PC-3 (cell line): ENCODE measurements around the gene REXO4.

Experiments
- EZH2 ChIP-seq: fragments of 300-600 bp; sonication (generic); IDR thresholded peaks from one replicate; pipeline ENCODE4 v1.6.1; 2017; ENCODE audit warnings: antibody characterized with exemption, mild to moderate bottlenecking, low read length; ENCODE audit not compliant: unreplicated experiment
- EZH2phosphoT487 ChIP-seq: fragments of 300-600 bp; sonication (generic); IDR thresholded peaks from 2 replicates; pipeline ENCODE4 v1.6.1; 2018; ENCODE audit warnings: mild to moderate bottlenecking, antibody characterized with exemption, low read length, borderline replicate concordance
- TF ChIP-seq, protein P1 (sequence below): fragments of 300-600 bp; sonication (generic); conservative IDR thresholded peaks from 2 replicates; pipeline ENCODE4 v1.5.1; 2017; ENCODE audit warnings: antibody characterized with exemption, low read depth, mild to moderate bottlenecking, low read length

DNA sequence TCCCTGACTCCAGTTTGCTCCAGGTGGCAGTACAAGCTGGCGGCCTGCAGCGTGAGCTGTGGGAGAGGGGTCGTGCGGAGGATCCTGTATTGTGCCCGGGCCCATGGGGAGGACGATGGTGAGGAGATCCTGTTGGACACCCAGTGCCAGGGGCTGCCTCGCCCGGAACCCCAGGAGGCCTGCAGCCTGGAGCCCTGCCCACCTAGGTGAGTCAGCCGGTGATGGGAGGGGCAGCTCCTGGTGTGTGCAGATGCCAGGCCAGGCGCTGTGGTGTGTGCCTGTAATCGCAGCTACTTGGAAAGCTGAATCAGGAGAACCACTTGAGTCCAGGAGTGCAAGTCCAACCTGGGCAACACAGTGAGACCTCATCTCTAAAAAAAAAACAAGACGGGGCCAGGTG lies 31.9 kb upstream of the REXO4 start:
- TF ChIP-seq, protein P1, sequence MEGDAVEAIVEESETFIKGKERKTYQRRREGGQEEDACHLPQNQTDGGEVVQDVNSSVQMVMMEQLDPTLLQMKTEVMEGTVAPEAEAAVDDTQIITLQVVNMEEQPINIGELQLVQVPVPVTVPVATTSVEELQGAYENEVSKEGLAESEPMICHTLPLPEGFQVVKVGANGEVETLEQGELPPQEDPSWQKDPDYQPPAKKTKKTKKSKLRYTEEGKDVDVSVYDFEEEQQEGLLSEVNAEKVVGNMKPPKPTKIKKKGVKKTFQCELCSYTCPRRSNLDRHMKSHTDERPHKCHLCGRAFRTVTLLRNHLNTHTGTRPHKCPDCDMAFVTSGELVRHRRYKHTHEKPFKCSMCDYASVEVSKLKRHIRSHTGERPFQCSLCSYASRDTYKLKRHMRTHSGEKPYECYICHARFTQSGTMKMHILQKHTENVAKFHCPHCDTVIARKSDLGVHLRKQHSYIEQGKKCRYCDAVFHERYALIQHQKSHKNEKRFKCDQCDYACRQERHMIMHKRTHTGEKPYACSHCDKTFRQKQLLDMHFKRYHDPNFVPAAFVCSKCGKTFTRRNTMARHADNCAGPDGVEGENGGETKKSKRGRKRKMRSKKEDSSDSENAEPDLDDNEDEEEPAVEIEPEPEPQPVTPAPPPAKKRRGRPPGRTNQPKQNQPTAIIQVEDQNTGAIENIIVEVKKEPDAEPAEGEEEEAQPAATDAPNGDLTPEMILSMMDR: no peak
- TF ChIP-seq EZH2: no peak
- no peak for TF ChIP-seq EZH2phosphoT487
